ENCODE results near the gene FOXP1. TPM values are rescaled to one million over a fixed set of nuclear protein-coding genes. Genes with fewer than 3 reads are reported as not detected.

Gene FOXP1
- polyA plus RNA-seq, 1 donor (not counting 4 experiments of a cell fraction or from before 2014, with no cell fraction given): 14.6 TPM

GRCh38 chr3:71119171-71119570 is 464.4 kb downstream of the FOXP1 start:
- DNase-seq (ENCODE audit: low read depth, low spot score) (no peak), FAIRE-seq (peak; percentile 57)
- no peaks in the 10 kb centered on the region for H3K9me1 ChIP-seq (ENCODE audit: control insufficient read depth, extremely low read depth, insufficient read depth, low read length)
- no peaks in the 10 kb centered on the region for H3K36me3 ChIP-seq (ENCODE audit: control insufficient read depth in 2 of 2, extremely low read depth in 1 of 2, insufficient read depth in 2 of 2, low read length in 2 of 2)
- H3K4me1 ChIP-seq (ENCODE audit: control insufficient read depth, extremely low read depth, insufficient read depth, low read length): no peaks in the 10 kb centered on the region
- no peaks in the 10 kb centered on the region for H4K20me1 ChIP-seq (ENCODE audit: control insufficient read depth, extremely low read depth, insufficient read depth, low read length)
- H3K27ac ChIP-seq (ENCODE audit: control insufficient read depth, insufficient read depth, low read length): no peak overlapping the region
- H3K4me2 ChIP-seq (ENCODE audit: control insufficient read depth, extremely low read depth, insufficient read depth, low read depth, low read length): no peak overlapping the region
- H3K79me2 ChIP-seq (ENCODE audit: control insufficient read depth, insufficient read depth, low read length): no peaks in the 10 kb centered on the region
- no peaks in the 10 kb centered on the region for H3K27me3 ChIP-seq (ENCODE audit: control insufficient read depth, extremely low read depth, insufficient read depth, low read length)
- H2AFZ ChIP-seq (ENCODE audit: control insufficient read depth, low read length): no peak overlapping the region
- dilution Hi-C loops (cut with MboI; ENCODE audit: extremely low pct_ligation_motif_present, low sequenced_read_pairs): no loop called here
- no peak overlapping the region for H3K4me3 ChIP-seq (ENCODE audit: control insufficient read depth in 2 of 3, extremely low read depth in 1 of 3, insufficient read depth in 2 of 3, low read depth in 1 of 3, low read length in 3 of 3)
- no peak for TF ChIP-seq CTCF (optimal IDR thresholded peaks at IDR 0.05 in 1 of 3, IDR thresholded peaks at IDR 0.05 in 1 of 3, conservative IDR thresholded peaks at IDR 0.05 in 1 of 3; ENCODE audit: extremely low read depth in 1 of 3, insufficient read depth in 2 of 3, low read length in 3 of 3)
- TF ChIP-seq EZH2 (IDR thresholded peaks at IDR 0.05; ENCODE audit: low read length): no peak
- no peaks in the 10 kb centered on the region for H3K9me3 ChIP-seq (ENCODE audit: control insufficient read depth, low read depth, low read length)
- H3K9ac ChIP-seq (ENCODE audit: control insufficient read depth, extremely low read depth, insufficient read depth, low read length): no peak overlapping the region

GRCh38 chr3:71118436-71118835 is 465.1 kb downstream of the FOXP1 start:
- H3K4me3 ChIP-seq (ENCODE audit: control insufficient read depth in 2 of 3, extremely low read depth in 1 of 3, insufficient read depth in 2 of 3, low read depth in 1 of 3, low read length in 3 of 3): no peak overlapping the region
- no peak overlapping the region for H3K27ac ChIP-seq (ENCODE audit: control insufficient read depth, insufficient read depth, low read length)
- no peak overlapping the region for H3K9ac ChIP-seq (ENCODE audit: control insufficient read depth, extremely low read depth, insufficient read depth, low read length)
- H2AFZ ChIP-seq (ENCODE audit: control insufficient read depth, low read length): no peak overlapping the region
- H3K9me3 ChIP-seq (ENCODE audit: control insufficient read depth, low read depth, low read length): no peaks in the 10 kb centered on the region
- dilution Hi-C loops (cut with MboI; ENCODE audit: extremely low pct_ligation_motif_present, low sequenced_read_pairs): no loop called here
- no peaks in the 10 kb centered on the region for H3K79me2 ChIP-seq (ENCODE audit: control insufficient read depth, insufficient read depth, low read length)
- no peak for TF ChIP-seq CTCF (optimal IDR thresholded peaks at IDR 0.05 in 1 of 3, IDR thresholded peaks at IDR 0.05 in 1 of 3, conservative IDR thresholded peaks at IDR 0.05 in 1 of 3; ENCODE audit: extremely low read depth in 1 of 3, insufficient read depth in 2 of 3, low read length in 3 of 3)
- no peaks in the 10 kb centered on the region for H3K4me1 ChIP-seq (ENCODE audit: control insufficient read depth, extremely low read depth, insufficient read depth, low read length)
- FAIRE-seq (no peak), DNase-seq (ENCODE audit: low read depth, low spot score) (no peak)
- H3K27me3 ChIP-seq (ENCODE audit: control insufficient read depth, extremely low read depth, insufficient read depth, low read length): no peaks in the 10 kb centered on the region
- no peak overlapping the region for H3K4me2 ChIP-seq (ENCODE audit: control insufficient read depth, extremely low read depth, insufficient read depth, low read depth, low read length)
- H3K36me3 ChIP-seq (ENCODE audit: control insufficient read depth in 2 of 2, extremely low read depth in 1 of 2, insufficient read depth in 2 of 2, low read length in 2 of 2): no peaks in the 10 kb centered on the region
- H4K20me1 ChIP-seq (ENCODE audit: control insufficient read depth, extremely low read depth, insufficient read depth, low read length): no peaks in the 10 kb centered on the region
- no peaks in the 10 kb centered on the region for H3K9me1 ChIP-seq (ENCODE audit: control insufficient read depth, extremely low read depth, insufficient read depth, low read length)

All from keratinocyte (primary cell).